Activated effector memory CD4-positive, alpha-beta T cell treated with anti-CD3 and anti-CD28 coated beads, Interleukin-2, amount 50 U/mL, for 16 hours (primary cell): ENCODE results near the gene PRDM11.
"Not testable (repeated sequence)": the region's sequence is repeated elsewhere in the genome, so short reads cannot be mapped to it uniquely, and the experiment has no call there.

Experiments used
- DNase-seq: peaks from one replicate; pipeline ENCODE4 v3.0.0-alpha.2; 2020

Gene PRDM11

DNA sequence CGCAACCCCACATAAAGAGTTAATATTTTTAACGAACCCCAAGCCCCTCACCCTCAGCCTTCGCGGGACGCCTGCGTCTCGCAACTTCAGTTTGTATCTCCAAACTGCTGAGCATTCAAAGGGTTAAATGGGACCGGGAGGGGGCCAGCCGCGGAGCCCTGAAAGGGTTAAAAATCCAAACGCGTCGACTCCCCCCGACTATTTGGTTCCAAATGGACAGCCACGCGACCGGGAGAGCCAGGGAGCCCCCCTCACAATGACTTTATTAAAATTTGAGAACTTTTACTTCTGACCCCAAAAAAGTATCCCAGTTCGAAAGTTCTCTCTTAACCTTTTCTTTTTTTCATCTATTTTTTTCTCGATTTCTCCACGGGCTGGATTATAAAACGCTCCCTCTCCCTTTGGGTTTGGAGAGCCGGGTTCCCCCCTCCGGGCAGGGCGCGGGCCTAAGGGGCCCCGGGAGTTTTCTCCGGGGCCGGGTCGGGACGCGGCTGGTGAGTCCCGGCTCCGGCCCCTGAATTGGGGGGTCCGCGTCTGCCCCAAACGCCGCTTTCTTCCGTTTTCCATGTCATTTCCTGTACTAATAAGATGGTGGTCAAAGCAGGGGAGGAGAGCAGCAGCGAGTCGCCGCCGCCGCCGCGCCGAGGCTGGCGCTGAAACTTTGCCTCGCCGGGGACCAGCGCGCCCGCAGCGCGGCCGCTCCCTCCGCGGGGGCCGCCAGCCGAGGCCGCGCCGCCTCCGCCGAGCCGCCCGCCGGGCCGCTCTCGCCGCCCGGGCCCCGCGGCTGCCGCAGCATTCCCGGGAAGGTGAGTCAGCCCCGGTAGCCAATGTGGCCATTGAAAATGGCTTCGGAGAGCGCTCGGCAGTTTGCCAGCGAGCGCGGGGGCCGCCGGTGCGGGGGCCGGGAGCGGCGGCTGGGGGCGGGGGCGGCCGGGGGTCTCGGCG, at the start of gene PRDM11:
Gene PRDM11 (plus strand): TSS at position 568 of the 945 bp plus-strand sequence. CDS start 35,128 bp downstream, outside the sequence.
- DNase-seq = peak; percentile 86

DNA sequence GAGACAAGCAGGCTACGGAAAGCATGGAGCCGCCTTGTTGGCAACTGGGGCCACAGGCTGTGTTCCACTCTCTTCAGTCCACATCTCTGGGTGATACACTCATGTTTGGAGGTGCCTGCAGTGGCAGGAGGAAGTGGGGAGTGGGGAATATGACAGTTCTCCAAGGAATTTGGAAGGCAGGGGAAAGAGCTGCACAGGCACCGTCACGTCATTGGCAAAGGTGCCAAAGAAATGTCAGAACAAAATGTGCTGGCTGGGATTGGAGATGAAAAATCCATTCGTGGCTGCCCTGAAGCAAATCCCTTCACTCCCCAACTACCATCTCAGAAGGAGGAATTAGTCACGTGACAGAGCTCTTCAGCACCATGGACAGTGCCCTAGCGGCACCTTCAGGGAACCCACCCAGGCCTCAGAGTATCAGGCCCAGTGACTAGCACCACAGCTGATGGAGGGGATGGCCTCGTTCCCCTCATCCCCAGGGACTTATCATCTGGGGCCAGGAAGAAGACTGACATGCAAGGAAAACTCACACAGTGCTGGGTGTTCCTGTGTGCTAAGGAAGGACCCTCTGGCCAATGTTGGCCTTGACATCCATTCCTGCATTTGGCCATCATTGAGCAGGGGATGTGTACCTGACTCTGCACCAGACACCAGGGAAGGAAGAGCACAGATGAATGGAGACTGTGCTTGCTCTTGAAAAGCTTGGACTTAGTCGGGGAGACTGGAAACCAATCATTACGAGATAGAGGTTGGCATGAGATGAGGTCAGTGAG, 48.5 kb upstream of the PRDM11 start:
- peak; percentile 74 for DNase-seq

DNA sequence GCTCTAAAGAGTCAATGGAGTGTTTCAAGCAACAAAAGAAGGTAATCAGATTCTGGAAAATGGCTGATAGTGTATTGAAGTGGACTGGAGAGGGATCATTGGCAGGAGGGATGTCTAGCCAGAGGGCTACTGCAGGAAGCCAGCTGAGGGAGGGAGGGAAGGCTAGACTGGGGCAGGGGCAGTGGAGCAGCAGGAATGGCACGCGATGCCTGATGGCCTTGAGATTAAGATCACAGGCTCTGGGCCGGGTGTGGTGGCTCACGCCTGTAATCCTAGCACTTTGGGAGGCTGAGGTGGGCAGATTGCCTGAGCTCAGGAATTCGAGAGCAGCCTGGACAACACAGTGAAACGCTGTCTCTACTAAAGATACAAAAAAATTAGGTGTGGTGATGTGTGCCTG, 47.5 kb upstream of the PRDM11 start:
- peak; percentile 54 for DNase-seq

- peak; percentile 58 for DNase-seq
Observed at GRCh38 chr11:45100339-45100738, 46.1 kb upstream of the PRDM11 start.

DNA sequence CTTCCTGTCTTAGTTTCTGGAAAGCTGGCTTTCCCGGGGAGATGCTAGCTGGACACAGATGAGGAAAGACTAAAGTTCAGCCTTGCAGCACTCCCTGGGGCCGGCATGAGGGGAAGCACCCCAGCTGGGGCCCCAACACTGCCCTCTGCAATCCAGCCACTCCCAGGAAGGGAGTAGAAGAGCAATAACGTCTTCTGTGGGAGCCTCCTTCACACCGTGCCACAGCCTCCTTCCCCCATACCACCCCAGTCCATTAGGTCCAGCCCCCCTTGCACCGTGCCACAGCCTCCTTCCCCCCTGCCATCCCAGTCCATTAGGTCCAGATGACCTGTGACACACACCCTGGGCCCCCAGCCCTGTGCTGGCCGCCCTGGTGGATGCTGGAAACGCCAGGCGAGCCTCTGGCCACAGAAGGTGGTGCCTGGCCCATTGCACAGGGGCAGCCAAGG, 44.1 kb upstream of the PRDM11 start:
- no peak for DNase-seq

- DNase-seq = peak; percentile 88
Observed at GRCh38 chr11:45102810-45103621, 43.4 kb upstream of the PRDM11 start.

GRCh38 chr11:45104006-45104789, 42.2 kb upstream of the PRDM11 start:
- DNase-seq = peak; percentile 56

GRCh38 chr11:45104790-45105084, 41.7 kb upstream of the PRDM11 start:
- DNase-seq = no peak

DNA sequence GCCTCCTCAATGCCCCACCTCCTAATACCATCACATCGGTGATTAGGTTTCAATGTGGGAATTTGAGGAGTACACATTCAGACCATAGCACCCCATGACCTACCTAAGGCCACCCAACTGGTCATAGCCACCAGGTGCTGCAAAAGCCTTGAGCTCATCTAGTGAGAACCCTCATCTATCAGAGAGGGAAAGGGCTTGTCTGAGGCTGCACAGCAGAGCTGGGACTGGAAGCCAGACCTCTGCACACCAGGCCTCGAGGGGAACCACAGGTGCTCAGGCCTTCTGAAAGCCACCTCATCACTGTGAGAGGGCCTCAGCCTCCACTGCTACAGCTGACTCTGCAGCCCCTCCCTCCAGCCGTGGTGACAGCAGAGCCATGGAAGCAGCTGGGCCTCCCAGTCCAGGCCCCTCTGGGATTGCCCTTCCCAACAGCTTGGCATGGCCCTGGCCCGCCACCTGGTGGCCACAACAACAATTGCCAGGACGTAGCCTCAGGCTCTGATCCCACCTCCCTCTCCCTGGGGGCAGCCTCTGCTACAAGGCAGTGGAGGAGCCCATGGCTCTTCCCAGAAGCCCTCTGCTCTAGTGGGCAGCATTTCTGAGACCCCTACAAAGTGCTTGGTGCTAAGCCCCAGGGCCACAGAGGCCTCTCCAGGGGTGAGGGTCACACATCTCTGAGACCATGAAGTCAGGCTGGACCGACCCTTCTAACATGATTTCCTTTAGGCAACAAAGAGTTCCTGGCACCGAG, 41.0 kb upstream of the PRDM11 start:
- DNase-seq = peak; percentile 87

GRCh38 chr11:45105984-45106375, 40.5 kb upstream of the PRDM11 start:
- peak; percentile 44 for DNase-seq

- no peak for DNase-seq
Observed at GRCh38 chr11:45106440-45106839, 40.0 kb upstream of the PRDM11 start.

DNA sequence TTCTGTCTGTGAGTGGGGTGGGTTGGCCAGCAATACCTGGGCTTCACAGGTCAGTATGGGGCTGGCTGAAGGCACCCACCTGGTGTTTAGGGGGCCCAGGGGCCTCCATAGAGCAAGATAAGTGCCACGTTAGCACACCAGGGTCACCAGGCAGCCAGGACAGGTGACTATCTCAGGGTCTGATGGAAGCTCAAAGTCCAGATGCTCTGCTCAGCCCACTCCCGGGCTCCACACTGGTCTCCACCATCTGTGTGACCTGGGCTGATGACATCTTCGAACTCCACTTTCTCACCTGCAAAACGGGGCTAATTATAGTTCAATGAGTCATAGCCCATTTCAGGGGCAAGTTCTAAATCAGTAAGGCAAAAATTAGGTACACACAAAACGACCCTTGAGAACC, 39.4 kb upstream of the PRDM11 start:
- no peak for DNase-seq

DNA sequence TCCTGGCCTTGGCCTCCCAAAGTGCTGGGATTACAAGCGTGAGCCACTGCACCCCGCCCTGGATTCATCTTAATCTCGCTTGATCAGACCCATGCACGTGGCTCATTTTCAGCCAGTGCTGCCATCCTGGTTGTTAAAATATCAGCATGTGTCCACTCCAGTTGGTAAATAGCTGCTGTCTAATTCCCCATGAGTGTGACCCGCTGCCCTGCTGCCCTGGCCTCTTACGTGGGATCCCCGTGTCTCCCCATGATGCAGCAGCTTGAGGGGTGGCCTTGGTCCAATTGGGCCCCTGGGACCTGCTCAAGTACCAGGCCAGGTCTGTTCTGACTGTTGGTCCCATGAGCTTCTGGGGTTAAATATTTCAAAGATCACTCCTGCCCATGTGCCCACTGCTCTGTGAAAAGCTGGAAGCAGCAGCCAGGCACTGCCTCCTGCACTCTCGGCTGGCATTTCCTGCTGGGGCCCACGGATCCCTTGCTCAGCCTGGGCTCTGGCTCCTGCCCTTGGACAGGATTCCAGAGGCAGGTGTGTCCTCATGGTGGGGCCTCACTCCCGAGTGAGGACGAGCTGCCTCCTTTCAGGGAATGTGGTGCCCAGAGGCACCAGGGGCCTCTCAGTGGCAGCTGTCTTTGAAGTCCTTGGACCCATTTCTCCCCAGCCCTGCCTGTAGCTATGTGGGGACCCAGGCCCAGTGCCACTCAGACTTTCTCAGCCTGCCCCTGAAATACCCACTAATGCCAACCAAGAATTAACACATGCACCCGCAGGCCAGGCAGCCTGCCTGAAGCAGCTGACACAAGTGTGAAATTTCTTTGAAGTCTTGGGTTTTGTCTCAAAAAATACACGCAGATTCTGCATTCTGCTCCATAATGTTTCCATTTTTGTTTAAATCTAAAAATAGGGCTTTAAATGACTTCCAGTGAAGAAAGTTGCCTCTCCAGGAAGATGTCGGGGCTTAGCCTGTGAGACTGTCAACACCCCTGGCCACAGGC, 38.1 kb upstream of the PRDM11 start:
- peak; percentile 56 for DNase-seq

DNA sequence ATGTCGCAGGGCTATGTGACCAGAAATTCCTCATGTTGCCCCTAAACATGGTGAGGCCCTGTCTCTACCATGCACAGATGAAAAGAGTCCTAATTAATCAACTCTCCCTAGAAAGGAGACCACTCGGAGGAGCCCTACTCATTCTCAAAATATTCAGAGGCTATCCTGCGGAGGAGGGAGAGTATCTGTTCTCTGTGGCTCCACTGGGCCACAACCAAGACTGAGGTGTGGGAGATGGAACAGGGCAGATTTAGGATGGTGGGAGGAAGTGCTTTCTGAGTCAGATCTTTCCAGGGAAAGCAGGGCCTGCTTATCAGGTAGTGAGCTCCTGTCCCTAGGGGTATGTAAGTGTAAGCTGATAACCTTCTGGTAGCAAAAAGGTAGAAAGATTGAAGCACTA, 37.0 kb upstream of the PRDM11 start:
- DNase-seq = no peak

GRCh38 chr11:45110562-45110961, 35.9 kb upstream of the PRDM11 start:
- DNase-seq = peak; percentile 67

DNA sequence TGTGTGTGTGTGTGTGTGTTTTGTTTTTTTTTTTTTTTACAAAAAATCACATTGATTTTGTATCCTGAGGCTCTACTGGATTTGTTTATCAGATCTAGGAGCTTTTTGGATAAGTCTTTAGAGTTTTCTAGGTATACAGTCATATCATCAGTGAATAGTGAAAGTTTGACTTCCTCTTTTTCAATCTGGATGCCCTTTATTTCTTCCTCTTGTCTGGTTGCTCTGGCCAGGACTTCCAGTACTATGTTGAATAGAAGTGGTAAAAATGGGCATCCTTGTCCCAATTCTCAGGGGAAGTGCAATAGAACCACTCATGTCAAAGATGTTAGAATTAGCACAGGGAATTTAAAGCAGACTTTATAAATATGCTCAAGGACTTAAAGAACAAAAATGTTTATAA, 32.6 kb upstream of the PRDM11 start:
- DNase-seq = no peak

DNA sequence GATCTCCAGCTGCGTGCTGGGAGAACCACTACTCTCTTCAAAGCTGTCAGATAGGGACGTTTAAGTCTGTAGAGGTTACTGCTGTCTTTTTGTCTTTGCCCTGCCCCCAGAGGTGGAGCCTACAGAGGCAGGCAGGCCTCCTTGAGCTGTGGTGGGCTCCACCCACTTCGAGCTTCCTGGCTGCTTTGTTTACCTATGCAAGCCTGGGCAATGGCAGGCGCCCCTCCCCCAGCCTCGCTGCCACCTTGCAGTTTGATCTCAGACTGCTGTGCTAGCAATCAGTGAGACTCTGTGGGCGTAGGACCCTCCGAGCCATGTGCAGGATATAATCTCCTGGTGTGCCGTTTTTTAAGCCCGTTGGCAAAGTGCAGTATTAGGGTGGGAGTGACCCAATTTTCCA, 18.6 kb upstream of the PRDM11 start:
- not testable (repeated sequence) for DNase-seq

GRCh38 chr11:45133878-45134277, 12.6 kb upstream of the PRDM11 start:
- no peak for DNase-seq

DNA sequence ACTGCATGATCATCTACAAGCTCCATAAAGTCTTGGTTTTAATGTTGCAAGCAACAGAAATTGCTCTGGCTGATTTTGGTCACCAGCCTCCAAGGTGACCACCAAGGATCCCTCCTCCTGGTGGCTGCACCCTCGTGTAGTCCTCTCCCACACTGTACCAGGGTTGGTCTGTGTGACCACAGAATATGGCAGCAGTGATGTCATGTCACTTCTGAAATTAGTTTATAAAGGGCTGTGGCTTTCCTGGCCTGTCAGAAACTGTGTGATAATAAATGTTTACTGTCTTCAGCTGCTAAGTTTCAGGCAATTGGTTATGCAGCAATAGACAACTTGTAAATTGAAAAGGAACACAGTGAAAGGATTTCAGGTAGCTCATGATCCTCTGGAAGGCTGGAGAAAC, 5.3 kb upstream of the PRDM11 start:
- no peak for DNase-seq

DNA sequence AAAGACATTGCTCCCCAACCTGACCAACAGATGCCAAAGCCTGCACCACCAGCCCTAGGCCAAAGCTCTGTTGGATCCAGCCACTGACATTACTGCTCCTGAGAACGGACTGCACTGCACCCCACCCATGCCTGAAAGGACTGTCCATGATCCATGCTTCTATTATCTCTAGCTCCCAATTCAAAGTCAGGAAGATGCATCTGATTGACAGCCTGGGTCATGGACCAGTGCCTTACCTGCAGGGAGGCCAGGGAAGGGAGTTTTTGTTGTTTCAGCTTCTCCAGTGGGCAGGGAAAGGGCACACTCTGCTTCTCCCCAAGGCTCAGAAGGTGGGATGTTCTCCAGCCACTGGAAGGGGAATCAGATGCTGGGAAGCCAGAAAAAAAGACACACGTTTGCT, 4.8 kb upstream of the PRDM11 start:
- no peak for DNase-seq
